Neural progenitor cell (in vitro differentiated cells): ENCODE results near the gene SLC14A1.

Experiments
- EZH2phosphoT487 ChIP-seq: fragments of 200-600 bp; sonication (generic); IDR thresholded peaks from 2 replicates; pipeline ENCODE4 v1.6.1; 2017; ENCODE audit warnings: antibody characterized with exemption
- TF ChIP-seq, protein P1 (sequence below): fragments of 200-600 bp; sonication (generic); IDR thresholded peaks from 2 replicates; pipeline ENCODE4 v1.5.1; 2017; ENCODE audit warnings: antibody characterized with exemption, mild to moderate bottlenecking

- TF ChIP-seq, protein P1, sequence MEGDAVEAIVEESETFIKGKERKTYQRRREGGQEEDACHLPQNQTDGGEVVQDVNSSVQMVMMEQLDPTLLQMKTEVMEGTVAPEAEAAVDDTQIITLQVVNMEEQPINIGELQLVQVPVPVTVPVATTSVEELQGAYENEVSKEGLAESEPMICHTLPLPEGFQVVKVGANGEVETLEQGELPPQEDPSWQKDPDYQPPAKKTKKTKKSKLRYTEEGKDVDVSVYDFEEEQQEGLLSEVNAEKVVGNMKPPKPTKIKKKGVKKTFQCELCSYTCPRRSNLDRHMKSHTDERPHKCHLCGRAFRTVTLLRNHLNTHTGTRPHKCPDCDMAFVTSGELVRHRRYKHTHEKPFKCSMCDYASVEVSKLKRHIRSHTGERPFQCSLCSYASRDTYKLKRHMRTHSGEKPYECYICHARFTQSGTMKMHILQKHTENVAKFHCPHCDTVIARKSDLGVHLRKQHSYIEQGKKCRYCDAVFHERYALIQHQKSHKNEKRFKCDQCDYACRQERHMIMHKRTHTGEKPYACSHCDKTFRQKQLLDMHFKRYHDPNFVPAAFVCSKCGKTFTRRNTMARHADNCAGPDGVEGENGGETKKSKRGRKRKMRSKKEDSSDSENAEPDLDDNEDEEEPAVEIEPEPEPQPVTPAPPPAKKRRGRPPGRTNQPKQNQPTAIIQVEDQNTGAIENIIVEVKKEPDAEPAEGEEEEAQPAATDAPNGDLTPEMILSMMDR: no peak
- TF ChIP-seq EZH2phosphoT487: no peak
Observed at GRCh38 chr18:45752681-45753080, 28.7 kb downstream of the SLC14A1 start.
